Nephron (organoid): ENCODE results near the gene AHNAK.

Experiments used
- H3K27ac Mint-ChIP-seq, 3 experiments: 2 replicates each; pipeline ENCODE4 v1.8.0; 2020; ENCODE audit warnings: mixed read lengths in 3 of 3, mild to moderate bottlenecking in 2 of 3, moderate library complexity in 1 of 3
- H3K27me3 Mint-ChIP-seq: 2 replicates; pipeline ENCODE4 v1.8.0; 2021; ENCODE audit warnings: low read depth, mild to moderate bottlenecking, moderate library complexity, mixed read lengths
- H3K36me3 Mint-ChIP-seq: 2 replicates; pipeline ENCODE4 v1.8.0; 2020; ENCODE audit warnings: low read depth, mixed read lengths
- H3K4me1 Mint-ChIP-seq: 2 replicates; pipeline ENCODE4 v1.8.0; 2020; ENCODE audit warnings: mixed read lengths
- H3K4me3 Mint-ChIP-seq, 3 experiments: 2 replicates each; pipeline ENCODE4 v1.8.0; 2020; ENCODE audit warnings: mild to moderate bottlenecking in 3 of 3, mixed read lengths in 3 of 3, moderate library complexity in 2 of 3
- H3K9me3 Mint-ChIP-seq: 2 replicates; pipeline ENCODE4 v1.8.0; 2020; ENCODE audit warnings: mixed read lengths
- CTCF ChIP-seq, 3 experiments: fragments of 200-600 bp; sonication (generic); IDR thresholded peaks; one replicate each; pipeline ENCODE4 v1.5.0; 2021; ENCODE audit warnings: antibody characterized with exemption in 3 of 3; ENCODE audit not compliant: unreplicated experiment in 3 of 3

Gene AHNAK

DNA sequence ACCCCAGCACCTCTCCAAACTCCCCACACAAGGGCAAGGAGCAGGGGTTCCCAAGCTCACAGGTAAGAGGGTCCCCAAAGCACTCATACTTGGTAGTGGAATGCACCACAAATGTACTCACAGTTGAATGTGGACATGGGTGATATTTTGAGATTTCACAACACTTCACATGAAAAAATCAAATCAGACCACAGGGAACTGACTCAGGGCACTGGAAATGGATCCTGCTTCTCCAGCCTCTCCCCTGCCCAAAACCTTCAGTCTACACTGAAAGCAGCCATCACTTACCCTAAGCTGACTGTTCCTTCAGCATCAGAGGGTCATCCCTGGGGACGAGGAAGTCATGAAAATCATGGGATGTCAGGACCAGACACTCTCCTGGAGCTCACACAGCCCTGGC lies 87.5 kb downstream of the AHNAK start:
- no peak for TF ChIP-seq CTCF (IDR thresholded peaks at IDR 0.05; ENCODE audit: unreplicated experiment in 3 of 3)
- Mint-ChIP-seq H3K4me3 (no peak overlapping the region), H3K9me3 (no peaks in the 10 kb centered on the region), H3K27me3 (no peaks in the 10 kb centered on the region), H3K4me1 (no peaks in the 10 kb centered on the region), H3K27ac (peak overlapping the region in 2 of 3 experiments; percentile 38 to 87), H3K36me3 (no peaks in the 10 kb centered on the region)

DNA sequence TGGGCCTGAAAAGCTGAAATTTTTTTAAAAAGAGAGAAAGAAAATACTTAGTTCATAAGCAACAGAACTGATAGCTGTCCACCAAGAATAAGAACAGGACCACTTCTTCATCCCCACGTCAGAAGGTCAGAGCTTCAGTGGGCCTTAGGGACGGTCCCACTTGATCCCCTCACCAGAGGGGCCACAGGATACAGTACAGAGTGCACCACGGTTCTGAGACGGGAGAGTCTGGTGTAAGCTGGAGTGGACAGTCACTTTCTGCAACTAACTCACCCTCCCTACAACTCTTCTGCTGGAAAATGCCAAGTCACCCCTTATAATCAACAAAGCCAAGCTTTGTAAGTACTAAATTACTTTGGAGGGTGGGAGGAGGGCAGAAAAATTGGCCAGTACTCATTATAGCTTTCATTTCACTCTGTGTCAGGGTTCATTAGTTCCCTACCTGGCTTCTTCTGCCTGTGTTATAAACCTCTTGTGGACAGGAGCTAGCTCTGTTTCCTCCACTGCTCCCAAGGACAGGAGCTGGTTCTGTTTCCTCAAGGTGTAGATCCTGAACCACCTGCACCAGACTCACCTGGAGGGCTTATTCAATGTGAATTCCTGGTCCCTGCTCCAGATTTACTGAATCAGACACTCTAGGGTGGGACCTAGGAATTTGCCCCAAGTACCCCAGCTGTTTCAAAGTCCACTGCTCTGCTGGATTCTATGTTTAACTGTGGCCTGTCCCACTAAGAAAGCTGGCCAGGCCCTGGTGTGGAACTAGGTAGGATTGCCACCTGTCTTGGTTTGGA lies 88.2 kb downstream of the AHNAK start:
- H3K4me1 Mint-ChIP-seq: no peaks in the 10 kb centered on the region
- H3K27me3 Mint-ChIP-seq: no peaks in the 10 kb centered on the region
- H3K9me3 Mint-ChIP-seq: no peaks in the 10 kb centered on the region
- no peaks in the 10 kb centered on the region for H3K36me3 Mint-ChIP-seq
- TF ChIP-seq CTCF (IDR thresholded peaks at IDR 0.05; ENCODE audit: unreplicated experiment in 3 of 3): no peak
- peak overlapping the region; percentile 38 to 87 (median 79) for H3K27ac Mint-ChIP-seq
- no peak overlapping the region for H3K4me3 Mint-ChIP-seq

DNA sequence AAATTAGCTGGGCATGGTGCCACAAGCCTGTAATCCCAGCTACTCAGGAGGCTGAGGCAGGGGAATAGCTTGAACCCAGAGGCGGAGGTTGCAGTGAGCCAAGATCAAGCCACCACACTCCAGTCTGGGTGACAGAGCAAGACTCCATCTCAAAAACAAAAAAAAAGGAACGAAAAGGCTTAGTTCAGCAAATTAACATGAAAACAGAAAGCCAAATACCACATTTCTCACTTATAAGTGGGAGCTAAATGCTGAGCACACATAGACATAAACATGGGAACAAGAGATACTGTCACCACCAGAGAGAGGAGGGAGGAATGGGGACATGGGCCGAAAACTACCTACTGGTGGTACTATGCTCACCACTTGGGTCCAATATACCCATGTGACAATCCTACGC lies 89.1 kb downstream of the AHNAK start:
- Mint-ChIP-seq H3K27ac (no peak overlapping the region), H3K27me3 (no peaks in the 10 kb centered on the region), H3K9me3 (no peaks in the 10 kb centered on the region), H3K4me3 (no peak overlapping the region), H3K4me1 (no peaks in the 10 kb centered on the region), H3K36me3 (no peaks in the 10 kb centered on the region)
- TF ChIP-seq CTCF (IDR thresholded peaks at IDR 0.05; ENCODE audit: unreplicated experiment in 3 of 3): no peak

DNA sequence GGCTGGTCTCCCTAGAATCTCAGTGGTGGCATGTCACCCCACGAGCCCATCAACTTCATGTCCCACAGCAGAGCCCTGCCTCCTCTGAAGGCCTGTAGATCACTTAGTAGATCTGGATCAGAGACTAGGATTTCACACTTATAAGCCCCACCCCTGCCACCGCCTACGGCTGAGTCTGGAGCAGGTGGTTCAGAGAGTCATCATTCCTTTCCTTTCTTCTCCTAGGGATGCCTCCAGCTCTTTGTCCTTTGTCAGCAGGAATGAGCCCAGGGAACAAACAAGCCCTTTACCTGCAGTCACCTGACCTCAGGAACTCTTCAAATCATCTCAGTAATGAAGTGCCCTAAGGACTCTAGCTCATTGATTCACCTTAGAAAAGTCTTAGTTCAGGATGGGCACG lies 90.0 kb downstream of the AHNAK start:
- H3K4me3 Mint-ChIP-seq: no peak overlapping the region

GRCh38 chr11:62452839-62453468 lies 93.7 kb downstream of the AHNAK start:
- H3K9me3 Mint-ChIP-seq: no peaks in the 10 kb centered on the region
- no peak for TF ChIP-seq CTCF (IDR thresholded peaks at IDR 0.05; ENCODE audit: unreplicated experiment in 3 of 3)
- no peak overlapping the region for H3K4me3 Mint-ChIP-seq

More for the DNA sequence above, 90.0 kb downstream of the AHNAK start:
- Mint-ChIP-seq H3K9me3 (no peaks in the 10 kb centered on the region), H3K36me3 (no peaks in the 10 kb centered on the region), H3K4me1 (no peaks in the 10 kb centered on the region), H3K27ac (no peak overlapping the region), H3K27me3 (no peaks in the 10 kb centered on the region)
- TF ChIP-seq CTCF (IDR thresholded peaks at IDR 0.05; ENCODE audit: unreplicated experiment in 3 of 3): no peak

More at GRCh38 chr11:62452839-62453468, 93.7 kb downstream of the AHNAK start:
- peaks cover 8% of the 10 kb centered on the region for H3K27me3 Mint-ChIP-seq
- no peak overlapping the region for H3K27ac Mint-ChIP-seq
- no peaks in the 10 kb centered on the region for H3K36me3 Mint-ChIP-seq
- H3K4me1 Mint-ChIP-seq: no peaks in the 10 kb centered on the region
